Left lung (tissue), 10 donors: Measurements from ENCODE around the gene CRYBG3. TPM values are rescaled to one million over a fixed set of nuclear protein-coding genes. Genes with fewer than 3 reads are reported as not detected.

Source experiments
- ATAC-seq: fragments of 200-7000 bp; cut with Tn5 transposase; one replicate; pipeline ENCODE4 v1.9.1; 2020; ENCODE audit warnings: moderate library complexity
- DNase-seq, 4 donors: peaks; one replicate each; pipeline ENCODE4 v3.0.0-alpha.2; 2013 to 2020
- H3K27ac ChIP-seq, 2 donors: fragments of 200-600 bp; sonication (generic) in 1 of 2; one replicate each; pipeline versions ENCODE4 v1.5.0 to v1.8.0; 2020 to 2021
- H3K27me3 ChIP-seq, 2 donors: fragments of 200-600 bp; sonication (generic) in 1 of 2; one replicate each; pipeline versions ENCODE4 v1.5.0 to v1.8.0; 2020 to 2021
- H3K36me3 ChIP-seq, 2 donors: fragments of 200-600 bp; sonication (generic) in 1 of 2; one replicate each; pipeline versions ENCODE4 v1.5.0 to v1.8.0; 2020 to 2021
- H3K4me1 ChIP-seq, 2 donors: fragments of 200-600 bp; one replicate each; pipeline ENCODE4 v1.8.0; 2021
- H3K4me3 ChIP-seq, 2 donors: fragments of 200-600 bp; sonication (generic) in 1 of 2; one replicate each; pipeline versions ENCODE4 v1.5.0 to v1.8.0; 2020 to 2021; ENCODE audit warnings: mild to moderate bottlenecking in 1 of 2
- H3K9me3 ChIP-seq, 2 donors: fragments of 200-600 bp; sonication (generic) in 1 of 2; one replicate each; pipeline versions ENCODE4 v1.5.0 to v1.8.0; 2020 to 2021
- CTCF ChIP-seq, 2 donors: fragments of 200-600 bp; sonication (generic) in 1 of 2; IDR thresholded peaks; one replicate each; pipeline versions ENCODE4 v1.5.0 to v1.8.0; 2021; ENCODE audit warnings: antibody characterized with exemption in 2 of 2
- intact Hi-C, 2 donors: fragments of 100-400 bp; cut with DNase I; formaldehyde crosslinking; loops; one replicate each; pipeline versions ENCODE4 v1.11.2 to v1.14.2; 2022
- polyA plus RNA-seq, 6 donors: library from polyadenylated mRNA; unstranded; fragments of 120-200 nt; gene quantifications; one replicate each; pipeline ENCODE4 v1.2.1, GENCODE V29; 2013; ENCODE audit not compliant: insufficient read length in 6 of 6
- total RNA-seq, 2 donors: library from RNA; stranded (reverse); fragmentation: NEBNext Ultra II Directional; extraction: Animal tissue kit (Norgen Biotek cat#: 25700); gene quantifications; one replicate each; pipeline ENCODE4 v1.2.1, GENCODE V29; 2021
- donor health status: DM: no; HTN: yes; CAD: no.
- donor health status: DM: no; HTN: no; CAD: no.

The CRYBG3 gene
- total and polyA plus RNA-seq, 8 donors: 24.2 to 38.4 (median 31.6) TPM

DNA sequence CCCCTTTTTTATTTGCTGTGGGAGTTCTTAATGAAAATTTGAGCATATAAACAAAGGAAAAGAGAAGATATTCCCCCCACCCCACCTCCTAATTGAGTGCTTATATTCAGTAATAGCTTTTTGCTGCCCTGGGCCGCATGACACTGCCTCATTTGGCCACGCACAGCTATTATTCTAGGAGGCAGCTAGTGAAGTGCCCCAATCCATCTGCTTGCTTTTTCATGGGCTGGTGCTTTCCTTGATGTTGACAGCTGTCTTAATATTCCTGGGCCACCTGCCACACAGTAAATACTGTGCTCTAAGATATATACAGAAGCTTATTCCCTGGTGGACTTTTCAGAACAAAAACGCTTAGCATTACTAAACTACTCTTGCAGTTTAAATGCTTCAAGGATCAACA is 3.8 kb upstream of the CRYBG3 start:
- Histone ChIP-seq H3K27ac (no peak overlapping the region), H3K36me3 (no peaks in the 10 kb centered on the region), H3K27me3 (peaks cover 0 to 40% of the 10 kb centered on the region in 2 donors), H3K4me3 (no peak overlapping the region), H3K4me1 (peaks cover 0 to 8% of the 10 kb centered on the region in 2 donors), H3K9me3 (no peaks in the 10 kb centered on the region)
- DNase-seq (no peak), ATAC-seq (no peak)
- no peak for TF ChIP-seq CTCF (IDR thresholded peaks at IDR 0.05)
- intact Hi-C loops: no loop called here

- no peaks in the 10 kb centered on the region for H3K36me3 ChIP-seq
- peak overlapping the region in 1 of 2 donors; percentile 78 for H3K4me3 ChIP-seq
- H3K4me1 ChIP-seq: peaks cover 0 to 27% of the 10 kb centered on the region in 2 donors
- TF ChIP-seq CTCF (IDR thresholded peaks at IDR 0.05): no peak
- no peak for ATAC-seq
- DNase-seq: no peak
- intact Hi-C loops: no loop called here
- H3K9me3 ChIP-seq: no peaks in the 10 kb centered on the region
- H3K27me3 ChIP-seq: peaks cover 0 to 41% of the 10 kb centered on the region in 2 donors
- H3K27ac ChIP-seq: no peak overlapping the region
Observed at GRCh38 chr3:97820780-97821179, 1.0 kb upstream of the CRYBG3 start.

GRCh38 chr3:97821287-97821773 is 481 bp upstream of the CRYBG3 start:
- intact Hi-C loops: no loop called here
- DNase-seq: peak in 2 of 4 donors; percentile 56 to 88
- Histone ChIP-seq H3K27me3 (peaks cover 0 to 41% of the 10 kb centered on the region in 2 donors), H3K27ac (peak overlapping the region; percentile 92 to 94), H3K4me3 (peak overlapping the region; percentile 78 to 96), H3K36me3 (no peaks in the 10 kb centered on the region), H3K4me1 (peaks cover 0 to 27% of the 10 kb centered on the region in 2 donors), H3K9me3 (no peaks in the 10 kb centered on the region)
- TF ChIP-seq CTCF (IDR thresholded peaks at IDR 0.05): no peak
- peak; percentile 46 for ATAC-seq

DNA sequence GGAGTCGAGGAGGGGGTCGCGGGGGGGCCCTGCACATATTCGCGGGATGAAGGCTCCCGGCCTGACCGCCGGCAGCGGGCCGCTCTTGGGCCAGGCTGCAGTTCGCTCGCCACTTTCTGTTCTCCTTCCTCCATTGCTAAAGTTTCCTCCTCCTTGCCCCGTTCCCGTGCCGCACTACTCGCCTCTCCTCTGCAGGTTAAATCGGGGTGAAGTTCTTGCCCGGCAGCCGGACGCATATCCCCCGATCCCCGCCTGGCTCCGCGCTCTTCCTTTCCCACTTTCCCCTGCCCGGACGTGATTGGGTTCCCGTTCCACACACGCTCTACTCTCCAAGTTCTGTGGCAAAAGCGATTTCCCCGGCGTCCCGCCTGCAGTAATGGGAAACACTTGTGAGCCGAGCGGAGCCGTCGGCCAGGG is 556 bp downstream of the CRYBG3 start:
- intact Hi-C loops: no loop called here
- no peaks in the 10 kb centered on the region for H3K9me3 ChIP-seq
- peak in 3 of 4 donors; percentile 57 to 81 (median 62) for DNase-seq

More for the DNA sequence above, 556 bp downstream of the CRYBG3 start:
- no peak for TF ChIP-seq CTCF (IDR thresholded peaks at IDR 0.05)
- Histone ChIP-seq H3K4me1 (peaks cover 0 to 27% of the 10 kb centered on the region in 2 donors), H3K36me3 (no peaks in the 10 kb centered on the region), H3K4me3 (peak overlapping the region; percentile 78 to 96), H3K27ac (peak overlapping the region; percentile 92 to 94), H3K27me3 (peaks cover 0 to 41% of the 10 kb centered on the region in 2 donors)
- peak; percentile 62 for ATAC-seq
